HCT116 (cell line): ENCODE results near the gene VAPA. TPM values are rescaled to one million over a fixed set of nuclear protein-coding genes. Genes with fewer than 3 reads are reported as not detected.

Source experiments
- ATAC-seq: fragments of 200-7000 bp; cut with Tn5 transposase; 2 replicates; pipeline ENCODE4 v1.9.1; 2020; ENCODE audit warnings: mild to moderate bottlenecking, moderate library complexity
- BruUV-seq: library from RNA; stranded (reverse); fragments of 400-500 nt; replicated peaks from 2 replicates; lab custom pipeline; 2021; lab: Mats Ljungman, UMichigan
- CTCF ChIA-PET: fragments of 300-600 bp; sonication (Branson Sonifier 250); formaldehyde crosslinking; loops from one replicate; lab custom pipeline; 2021; ENCODE audit warnings: antibody characterized with exemption; lab: Charles Lee
- POLR2A ChIA-PET: fragments of 300-600, 350-600 bp; sonication (Branson Sonifier 250); formaldehyde crosslinking; loops from one replicate; lab custom pipeline; 2021; ENCODE audit warnings: antibody characterized with exemption; lab: Charles Lee
- RAD21 ChIA-PET, 2 experiments: fragments of 300-600 bp; sonication (Branson Sonifier 250); formaldehyde crosslinking; loops; one replicate each; lab custom pipeline; 2023; ENCODE audit warnings: low total read pairs in 2 of 2; ENCODE audit not compliant: uncharacterized antibody in 2 of 2, unreplicated experiment in 2 of 2, low non-redundant PET in 1 of 2; lab: Charles Lee
- DNase-seq: peaks from one replicate; pipeline ENCODE4 v3.0.0-alpha.2; 2010; ENCODE audit warnings: low read depth, low spot score
- H2AFZ ChIP-seq: fragments of 200-600 bp; shearing (Covaris generic), sonication (generic); 2 replicates; pipeline ENCODE4 v1.6.1; 2017; ENCODE audit warnings: low read depth, mixed run types, mixed read lengths, antibody characterized with exemption, low read length; ENCODE audit not compliant: poor library complexity, severe bottlenecking
- H3K27ac ChIP-seq: 2 replicates; pipeline ENCODE4 v1.5.1; 2012; ENCODE audit warnings: low read depth, low read length
- H3K27me3 ChIP-seq: fragments of 200-600 bp; sonication (generic); 2 replicates; pipeline ENCODE4 v1.6.1; 2016; ENCODE audit warnings: mixed run types, low read length, mixed read lengths; ENCODE audit not compliant: insufficient read depth
- H3K36me3 ChIP-seq, 2 experiments: fragments of 200-500 bp in 1 of 2; fragments of 200-600 bp in 1 of 2; sonication (Bioruptor generic) in 1 of 2; sonication (generic) in 1 of 2; 2 replicates each; pipeline versions ENCODE4 v1.5.1 to v1.6.1; 2014 to 2016; ENCODE audit warnings: low read length in 2 of 2, inconsistent platforms in 1 of 2, mixed read lengths in 1 of 2, mixed run types in 1 of 2; ENCODE audit not compliant: insufficient read depth in 2 of 2, control insufficient read depth in 1 of 2
- H3K4me1 ChIP-seq, 2 experiments: fragments of 200-600 bp in 1 of 2; sonication (generic) in 1 of 2; 2 replicates each; pipeline versions ENCODE4 v1.5.1 to v1.6.1; 2012 to 2017; ENCODE audit warnings: low read length in 2 of 2, inconsistent platforms in 1 of 2, mild to moderate bottlenecking in 1 of 2, mixed read lengths in 1 of 2, mixed run types in 1 of 2, moderate library complexity in 1 of 2; ENCODE audit not compliant: insufficient read depth in 2 of 2, control insufficient read depth in 1 of 2
- H3K4me2 ChIP-seq: fragments of 200-600 bp; sonication (generic); 2 replicates; pipeline ENCODE4 v1.6.1; 2017; ENCODE audit warnings: mixed run types, low read length, mixed read lengths
- H3K4me3 ChIP-seq, 2 experiments: fragments of 200-600 bp in 1 of 2; sonication (generic) in 1 of 2; replicated peaks in 1 of 2; 2 replicates each; pipeline ENCODE4 v1.5.1; 2011 to 2016; ENCODE audit warnings: low read length in 2 of 2, control low read depth in 1 of 2, low read depth in 1 of 2, mild to moderate bottlenecking in 1 of 2, mixed read lengths in 1 of 2, mixed run types in 1 of 2
- H3K79me2 ChIP-seq: fragments of 200-600 bp; sonication (generic); 2 replicates; pipeline ENCODE4 v1.6.1; 2017; ENCODE audit warnings: mild to moderate bottlenecking, mixed run types, low read length, moderate library complexity, mixed read lengths; ENCODE audit not compliant: insufficient read depth
- H3K9ac ChIP-seq: fragments of 200-600 bp; sonication (generic); 2 replicates; pipeline ENCODE4 v1.6.1; 2016; ENCODE audit warnings: low read length, mixed read lengths
- H3K9me2 ChIP-seq: fragments of 200-600 bp; sonication (generic), shearing (Covaris generic); 2 replicates; pipeline ENCODE4 v1.6.1; 2017; ENCODE audit warnings: mixed run types, mild to moderate bottlenecking, moderate library complexity; ENCODE audit not compliant: insufficient read depth
- H3K9me3 ChIP-seq, 2 experiments: fragments of 200-500 bp in 1 of 2; fragments of 200-600 bp in 1 of 2; sonication (Bioruptor generic) in 1 of 2; sonication (generic) in 1 of 2; 2 replicates each; pipeline ENCODE4 v1.6.1; 2014 to 2017; ENCODE audit warnings: low read length in 2 of 2, mixed read lengths in 2 of 2, inconsistent platforms in 1 of 2, low read depth in 1 of 2, mild to moderate bottlenecking in 1 of 2, mixed run types in 1 of 2, moderate library complexity in 1 of 2; ENCODE audit not compliant: control insufficient read depth in 1 of 2, insufficient read depth in 1 of 2
- H4K20me1 ChIP-seq: fragments of 200-600 bp; sonication (generic), shearing (Covaris generic); 2 replicates; pipeline ENCODE4 v1.6.1; 2017; ENCODE audit warnings: mixed run types, mild to moderate bottlenecking, moderate library complexity; ENCODE audit not compliant: insufficient read depth
- CBX3 ChIP-seq: IDR thresholded peaks from 2 replicates; pipeline ENCODE4 v1.6.1; 2012; ENCODE audit warnings: low read depth
- CTCF ChIP-seq, 3 experiments: fragments of 200-600 bp in 1 of 3; sonication (generic) in 1 of 3; IDR thresholded peaks in 2 of 3; conservative IDR thresholded peaks in 1 of 3; 2 replicates each; pipeline ENCODE4 v1.5.1; 2012 to 2017; ENCODE audit warnings: low read depth in 2 of 3, low read length in 2 of 3, antibody characterized with exemption in 1 of 3, borderline replicate concordance in 1 of 3, control low read depth in 1 of 3, mild to moderate bottlenecking in 1 of 3, mixed read lengths in 1 of 3, mixed run types in 1 of 3, moderate library complexity in 1 of 3; ENCODE audit not compliant: insufficient read depth in 1 of 3
- FOSL1 ChIP-seq: IDR thresholded peaks from 2 replicates; pipeline ENCODE4 v1.6.1; 2012; ENCODE audit warnings: low read depth
- RAD21 ChIP-seq: IDR thresholded peaks from 2 replicates; pipeline ENCODE4 v1.6.1; 2012; ENCODE audit warnings: low read depth, mild to moderate bottlenecking
- REST ChIP-seq: IDR thresholded peaks from 2 replicates; pipeline ENCODE4 v1.6.1; 2012; ENCODE audit warnings: low read depth
- TCF7L2 ChIP-seq: IDR thresholded peaks from 2 replicates; pipeline ENCODE4 v1.7.0; 2011; ENCODE audit warnings: borderline replicate concordance, inconsistent platforms; ENCODE audit not compliant: insufficient read depth, insufficient read length; ENCODE audit errors: extremely low read depth
- ZFX ChIP-seq: fragments of 450-650 bp; IDR thresholded peaks from 2 replicates; pipeline ENCODE4 v1.6.1; 2017
- intact Hi-C: fragments of 100-400 bp; cut with micrococcal nuclease; formaldehyde crosslinking; loops from 2 replicates; pipeline ENCODE4 v1.10.0; 2022
- total RNA-seq: library from RNA; stranded (reverse); gene quantifications from one replicate; pipeline ENCODE4 v1.2.1, GENCODE V29; 2021; ENCODE audit not compliant: unreplicated experiment

VAPA gene
- total RNA-seq, 1 experiment from 2014 or later: 295 TPM

- no peak overlapping the region for H2AFZ ChIP-seq
- H3K9me3 ChIP-seq: no peaks in the 10 kb centered on the region
- ChIA-PET POLR2A (interaction anchor here (1.3 to 1.4 kb wide), 4 partner anchors 10 to 44 kb away, joined by 3 to 12 read pairs (median 6); no protein-coding TSS in a partner anchor), RAD21 (no interaction called here), CTCF (interaction anchor here (1.4 kb wide), 1 partner anchor 87 kb away, joined by 3 read pairs; no protein-coding TSS in a partner anchor)
- intact Hi-C loops: loop anchor here (2.0 to 10.0 kb wide), 2 partner anchors 85 to 299 kb away; partner anchors contain the start of gene PPP4R1
- no TSS peak for BruUV-seq
- peaks cover 47% of the 10 kb centered on the region for H3K79me2 ChIP-seq
- peaks cover 36 to 49% of the 10 kb centered on the region in 2 experiments for H3K4me1 ChIP-seq
- no peaks in the 10 kb centered on the region for H3K27me3 ChIP-seq
- peaks cover 38% of the 10 kb centered on the region for H4K20me1 ChIP-seq
- DNase-seq: no peak
- peak overlapping the region; percentile 98 for H3K27ac ChIP-seq
- no peaks in the 10 kb centered on the region for H3K36me3 ChIP-seq
- H3K4me3 ChIP-seq: peak overlapping the region; percentile 64 to 78
- H3K4me2 ChIP-seq: peak overlapping the region; percentile 89
- H3K9me2 ChIP-seq: no peaks in the 10 kb centered on the region
- TF ChIP-seq ZFX: peak; percentile 78
- no peak for TF ChIP-seq RAD21
- TF ChIP-seq FOSL1: no peak
- no peak for TF ChIP-seq REST
- no peak for TF ChIP-seq TCF7L2
- no peak for TF ChIP-seq CTCF (IDR thresholded peaks at IDR 0.05 in 2 of 3, conservative IDR thresholded peaks at IDR 0.05 in 1 of 3; ENCODE audit: borderline replicate concordance in 1 of 3, insufficient read depth in 1 of 3, low read depth in 2 of 3, low read length in 2 of 3)
- TF ChIP-seq CBX3: no peak
- peak overlapping the region; percentile 85 for H3K9ac ChIP-seq
- no peak for ATAC-seq
These were observed 443 bp downstream of the VAPA start for GRCh38 chr18:9914334-9914583.
